Stimulated activated CD4-positive, alpha-beta T cell treated with anti-CD3 and anti-CD28 coated beads, Interleukin-4, amount 100 ng/mL, for 48 hours (primary cell): Measurements from ENCODE around the gene E2F7.

ENCODE experiments used
- DNase-seq, 2 donors: peaks; one replicate each; pipeline ENCODE4 v3.0.0-alpha.2; 2020; ENCODE audit warnings: low read depth in 2 of 2

Gene E2F7

GRCh38 chr12:77062846-77063461 lies 2.4 kb downstream of the E2F7 start:
- no peak for DNase-seq

DNA sequence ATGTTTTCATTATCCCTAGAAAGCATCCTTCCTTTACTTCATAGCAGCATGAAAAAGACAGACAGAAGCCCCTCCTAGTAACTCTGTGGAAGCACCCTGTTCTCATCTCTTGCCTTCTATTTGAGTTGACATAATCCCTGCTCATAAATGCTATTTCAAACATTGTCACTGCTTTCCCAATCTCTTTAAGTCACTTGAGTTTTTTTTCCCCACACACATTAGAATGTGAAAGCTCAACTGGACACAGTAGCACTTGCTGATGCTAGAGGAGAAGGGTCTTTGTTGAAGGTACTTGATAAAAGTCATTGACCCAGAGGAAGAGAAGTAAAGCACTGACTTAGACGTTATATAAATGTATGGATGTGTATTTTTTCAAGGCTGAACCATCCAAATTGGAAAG lies 3.0 kb downstream of the E2F7 start:
- no peak for DNase-seq

DNA sequence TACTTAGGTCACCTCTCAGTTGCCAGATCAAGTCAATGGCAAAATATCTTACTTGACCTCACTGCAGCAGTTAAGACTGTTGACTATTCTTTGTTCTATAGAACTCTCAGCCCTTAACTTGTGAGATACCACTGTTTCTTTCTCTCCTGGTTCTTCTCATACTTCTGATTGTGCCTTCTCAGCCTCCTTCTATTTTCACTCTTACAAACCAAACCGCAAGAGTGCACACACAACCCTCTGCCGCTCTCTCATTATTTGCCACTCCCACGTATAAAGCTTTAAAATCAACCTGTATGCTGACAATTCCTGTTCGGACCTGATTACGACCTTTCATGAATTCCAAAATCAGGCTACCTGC lies 4.5 kb downstream of the E2F7 start:
- no peak for DNase-seq

- DNase-seq: no peak
Measured at GRCh38 chr12:77060136-77060882, 5.1 kb downstream of the E2F7 start.

GRCh38 chr12:77058740-77059139 lies 6.6 kb downstream of the E2F7 start:
- DNase-seq: no peak

GRCh38 chr12:77054851-77055250 lies 10.5 kb downstream of the E2F7 start:
- DNase-seq: no peak

DNA sequence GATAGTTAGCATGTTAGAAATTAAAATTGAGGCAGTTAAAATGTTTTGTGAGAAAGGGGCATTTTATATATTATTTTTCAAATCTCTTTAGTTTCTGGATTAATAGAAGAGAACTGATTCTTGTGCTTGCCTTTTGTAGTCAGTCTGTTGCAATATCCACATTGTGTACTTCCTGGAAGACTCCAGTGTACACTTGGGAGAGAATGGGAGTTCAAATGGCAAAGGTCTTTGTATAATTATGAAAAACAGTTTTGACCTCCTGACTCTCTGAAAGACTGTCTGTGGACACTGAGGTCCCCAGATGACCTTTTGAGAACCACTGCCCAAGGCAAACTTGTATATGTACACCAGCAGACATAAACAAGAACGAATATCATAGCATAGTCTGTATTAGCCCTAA lies 12.1 kb downstream of the E2F7 start:
- no peak for DNase-seq

- no peak for DNase-seq
Measured at GRCh38 chr12:77049767-77050353, 15.5 kb downstream of the E2F7 start.

- DNase-seq: no peak
Measured at GRCh38 chr12:77047341-77048109, 17.8 kb downstream of the E2F7 start.

GRCh38 chr12:77046468-77046867 lies 18.9 kb downstream of the E2F7 start:
- DNase-seq: no peak

GRCh38 chr12:77045183-77045582 lies 20.2 kb downstream of the E2F7 start:
- DNase-seq: no peak

- DNase-seq: no peak
Measured at GRCh38 chr12:77044721-77045120, 20.6 kb downstream of the E2F7 start.

GRCh38 chr12:77042833-77043232 lies 22.5 kb downstream of the E2F7 start:
- no peak for DNase-seq

DNA sequence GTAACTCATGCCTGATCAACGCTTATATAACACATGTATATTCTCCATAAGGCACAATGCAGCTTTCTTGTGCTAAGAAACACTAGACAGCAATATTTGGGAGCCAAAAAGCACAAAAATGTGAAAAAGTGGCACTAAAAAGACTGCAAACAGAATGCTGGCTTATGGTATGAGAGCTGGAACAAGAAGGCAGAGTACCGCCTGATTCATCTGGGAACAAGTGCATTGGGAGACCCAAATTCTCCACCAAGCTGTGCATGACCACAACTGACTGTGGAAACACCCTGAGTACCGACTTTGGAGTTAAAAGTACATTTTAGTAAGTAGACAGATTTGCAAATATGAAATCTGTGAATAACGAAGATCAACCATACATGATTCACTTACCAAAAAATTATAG lies 25.1 kb downstream of the E2F7 start:
- no peak for DNase-seq

DNA sequence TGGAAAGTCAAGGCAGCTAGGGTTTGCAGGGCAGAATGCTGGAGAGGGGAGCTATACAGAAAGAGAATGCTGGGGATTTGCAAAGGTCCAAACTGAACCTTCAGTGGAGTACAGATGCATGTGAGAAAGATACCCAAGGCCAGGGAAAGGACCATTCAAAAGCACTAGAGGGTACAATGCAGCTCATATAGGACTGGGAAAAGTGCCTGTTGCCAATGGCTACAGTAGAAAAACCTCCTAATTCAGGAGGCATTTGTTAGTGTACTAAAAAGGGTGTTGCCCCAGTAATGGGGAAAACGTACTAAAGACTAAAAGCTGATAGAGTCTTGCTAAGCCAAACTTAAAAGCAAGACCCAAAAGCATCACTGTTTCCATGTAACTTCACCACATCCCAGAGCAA lies 30.1 kb downstream of the E2F7 start:
- DNase-seq: no peak

- DNase-seq: no peak
Measured at GRCh38 chr12:77033658-77034536, 31.5 kb downstream of the E2F7 start.

DNA sequence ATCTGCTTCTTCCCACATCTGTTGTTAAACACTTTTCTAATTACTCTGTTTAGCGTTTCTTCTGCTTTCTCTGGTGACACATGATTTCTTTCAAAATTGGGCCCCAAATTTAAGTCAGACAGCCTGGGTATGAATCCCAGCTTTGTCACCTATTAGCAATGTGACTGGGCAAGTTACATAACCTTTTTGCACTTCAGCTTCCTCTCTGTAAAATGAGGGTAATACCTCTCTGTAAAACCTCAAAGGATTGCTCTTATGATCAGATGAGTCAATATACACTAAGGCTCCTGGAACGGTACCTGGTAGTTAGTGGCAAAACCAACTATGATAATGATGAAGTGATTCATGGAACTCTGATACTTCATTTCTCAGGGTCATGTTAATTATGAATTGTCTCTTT lies 33.0 kb downstream of the E2F7 start:
- no peak for DNase-seq

DNA sequence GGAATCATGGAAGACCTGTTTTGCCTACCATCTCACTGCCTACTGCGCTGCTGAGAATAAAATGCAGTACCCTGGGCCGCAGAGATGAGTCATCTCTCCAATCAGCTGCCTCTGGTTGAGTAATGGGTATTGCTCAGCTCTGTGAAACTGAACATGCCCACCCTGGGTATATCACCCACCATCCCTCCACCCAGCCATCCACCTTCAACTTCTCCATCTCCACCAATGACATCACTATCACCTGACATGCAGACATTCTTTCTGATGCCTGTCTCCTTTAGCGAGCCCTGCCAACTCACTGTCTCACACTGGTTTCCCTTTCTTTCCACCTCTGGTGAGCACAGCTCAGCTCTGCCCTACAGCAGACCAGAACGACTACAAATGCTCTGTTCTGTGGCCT lies 33.6 kb downstream of the E2F7 start:
- no peak for DNase-seq

GRCh38 chr12:77025782-77026314 lies 39.5 kb downstream of the E2F7 start:
- no peak for DNase-seq

- DNase-seq: no peak
Measured at GRCh38 chr12:77023501-77023900, 41.9 kb downstream of the E2F7 start.

DNA sequence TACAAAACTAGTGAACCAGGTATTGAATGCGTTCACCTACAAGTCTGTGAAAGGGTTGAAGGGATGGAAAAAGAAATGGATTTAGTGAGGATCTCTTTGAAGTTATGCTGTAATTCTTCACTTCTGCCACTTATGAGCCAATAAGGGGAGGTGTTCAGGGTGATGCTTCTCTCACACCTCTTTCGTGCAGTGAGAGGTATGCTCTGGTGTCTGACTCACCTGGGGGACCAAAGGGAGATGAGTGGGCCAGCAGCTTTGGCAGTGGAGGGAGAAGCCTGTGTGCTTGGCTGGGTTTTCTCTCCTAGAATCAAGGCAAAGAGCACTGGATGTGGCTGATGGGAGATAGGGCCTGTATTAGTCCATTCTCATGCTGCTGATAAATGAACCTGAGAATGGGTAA lies 45.4 kb downstream of the E2F7 start:
- DNase-seq: no peak
